Gastroesophageal sphincter (tissue), 4 donors: ENCODE measurements around the gene NRL. TPM values are rescaled to one million over a fixed set of nuclear protein-coding genes. Genes with fewer than 3 reads are reported as not detected.

Experiments used
- ATAC-seq: fragments of 150-250 bp; one replicate; pipeline ENCODE4 v1.9.1; 2016; ENCODE audit warnings: mild to moderate bottlenecking, moderate library complexity
- H3K27ac ChIP-seq, 4 donors: fragments of 200-600 bp; sonication (generic) in 3 of 4; 1 replicate in 3 of 4; 2 replicates in 1 of 4; pipeline ENCODE4 v1.5.1; 2016 to 2019
- H3K27me3 ChIP-seq: fragments of 200-600 bp; sonication (generic); one replicate; pipeline ENCODE4 v1.5.1; 2019
- H3K36me3 ChIP-seq, 2 donors: fragments of 200-600 bp; sonication (generic); one replicate each; pipeline ENCODE4 v1.5.1; 2019; ENCODE audit warnings: control low read depth in 1 of 2
- H3K4me1 ChIP-seq, 3 donors: fragments of 200-600 bp; sonication (generic); 1 replicate in 2 of 3; 2 replicates in 1 of 3; pipeline ENCODE4 v1.5.1; 2016 to 2019; ENCODE audit warnings: control low read depth in 2 of 3
- H3K4me3 ChIP-seq, 2 donors: fragments of 200-600 bp; sonication (generic); one replicate each; pipeline ENCODE4 v1.5.1; 2019; ENCODE audit warnings: mild to moderate bottlenecking in 1 of 2, moderate library complexity in 1 of 2
- H3K9me3 ChIP-seq, 3 donors: fragments of 200-600 bp; sonication (generic); one replicate each; pipeline ENCODE4 v1.5.1; 2017 to 2019; ENCODE audit warnings: control low read depth in 2 of 3
- EP300 ChIP-seq: sonication (generic); formaldehyde crosslinking; IDR thresholded peaks from one replicate; pipeline ENCODE4 v1.6.1; 2017; ENCODE audit warnings: antibody characterized with exemption, mild to moderate bottlenecking
- POLR2A ChIP-seq, 2 donors: fragments of 450-650 bp; IDR thresholded peaks; one replicate each; pipeline ENCODE4 v1.6.1; 2017; ENCODE audit warnings: antibody characterized with exemption in 2 of 2, mild to moderate bottlenecking in 2 of 2, moderate library complexity in 1 of 2
- POLR2AphosphoS5 ChIP-seq: sonication (generic); formaldehyde crosslinking; IDR thresholded peaks from one replicate; pipeline ENCODE4 v1.6.1; 2017; ENCODE audit warnings: antibody characterized with exemption
- WGBS, 2 donors: methylation state at CpG; one replicate each; pipeline ENCODE4 v1.1.5; 2018; ENCODE audit warnings: low coverage in 1 of 2; 5-methylcytosine and 5-hydroxymethylcytosine counted together
- total RNA-seq, 4 donors: library from RNA; depleted of rRNA; stranded (reverse); fragments of >200 nt; gene quantifications; one replicate each; pipeline ENCODE4 v1.1.0, GENCODE V29; 2016
- TF ChIP-seq, protein P1 (sequence below), 4 experiments: fragments of 200-600 bp in 2 of 4; fragments of 450-650 bp in 2 of 4; sonication (generic) in 1 of 4; IDR thresholded peaks; one replicate each; pipeline ENCODE4 v1.5.1; 2017 to 2019; ENCODE audit warnings: antibody characterized with exemption in 4 of 4, mild to moderate bottlenecking in 2 of 4, moderate library complexity in 2 of 4

NRL gene
- total RNA-seq, 4 donors from 2014 or later = 0.81 to 10.4 (median 5.0) TPM; not detected in 1

DNA sequence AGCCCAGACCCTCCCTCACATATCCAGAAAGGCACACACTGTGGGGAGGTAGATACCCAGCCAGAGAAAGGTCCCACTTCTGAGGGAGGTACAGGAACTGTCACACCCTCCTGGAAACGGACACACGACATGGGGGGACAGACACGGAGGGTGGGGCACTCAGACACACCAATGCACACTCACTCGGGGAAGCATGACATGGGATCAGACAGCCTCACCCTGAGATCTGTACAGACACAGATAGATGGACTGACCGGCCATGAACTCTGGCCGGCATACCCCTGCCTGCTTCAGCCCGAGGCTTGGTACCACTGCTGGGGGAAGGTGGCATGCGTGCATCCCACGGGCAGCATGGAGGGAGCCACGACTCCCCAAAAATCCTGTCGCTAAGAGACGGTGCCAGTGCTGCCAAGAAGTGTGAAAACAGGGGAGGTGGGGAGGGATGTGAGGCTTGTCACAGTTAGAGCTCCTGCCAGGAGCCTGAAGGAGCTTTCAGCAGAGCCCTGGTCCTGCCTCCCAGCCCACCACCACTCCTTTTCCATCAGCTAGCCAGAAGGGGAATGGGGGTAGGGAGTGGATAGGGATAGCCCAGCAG, 42.8 kb downstream of the NRL start:
- H3K36me3 ChIP-seq = no peaks in the 10 kb centered on the region
- no peak for ATAC-seq
- peaks cover 0 to 21% (median 0%) of the 10 kb centered on the region in 3 donors for H3K4me1 ChIP-seq
- H3K27me3 ChIP-seq = peaks cover 44% of the 10 kb centered on the region
- WGBS, 2 donors = 48% methylated on average over 7 of the region's 12 CpGs; no CpG with 5 or more reads in 1 of the 2 donors
- H3K4me3 ChIP-seq = no peak overlapping the region
- no peaks in the 10 kb centered on the region for H3K9me3 ChIP-seq
- no peak overlapping the region for H3K27ac ChIP-seq
- TF ChIP-seq, protein P1, sequence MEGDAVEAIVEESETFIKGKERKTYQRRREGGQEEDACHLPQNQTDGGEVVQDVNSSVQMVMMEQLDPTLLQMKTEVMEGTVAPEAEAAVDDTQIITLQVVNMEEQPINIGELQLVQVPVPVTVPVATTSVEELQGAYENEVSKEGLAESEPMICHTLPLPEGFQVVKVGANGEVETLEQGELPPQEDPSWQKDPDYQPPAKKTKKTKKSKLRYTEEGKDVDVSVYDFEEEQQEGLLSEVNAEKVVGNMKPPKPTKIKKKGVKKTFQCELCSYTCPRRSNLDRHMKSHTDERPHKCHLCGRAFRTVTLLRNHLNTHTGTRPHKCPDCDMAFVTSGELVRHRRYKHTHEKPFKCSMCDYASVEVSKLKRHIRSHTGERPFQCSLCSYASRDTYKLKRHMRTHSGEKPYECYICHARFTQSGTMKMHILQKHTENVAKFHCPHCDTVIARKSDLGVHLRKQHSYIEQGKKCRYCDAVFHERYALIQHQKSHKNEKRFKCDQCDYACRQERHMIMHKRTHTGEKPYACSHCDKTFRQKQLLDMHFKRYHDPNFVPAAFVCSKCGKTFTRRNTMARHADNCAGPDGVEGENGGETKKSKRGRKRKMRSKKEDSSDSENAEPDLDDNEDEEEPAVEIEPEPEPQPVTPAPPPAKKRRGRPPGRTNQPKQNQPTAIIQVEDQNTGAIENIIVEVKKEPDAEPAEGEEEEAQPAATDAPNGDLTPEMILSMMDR (IDR thresholded peaks at IDR 0.05) = no peak
- TF ChIP-seq EP300 (no peak), POLR2A (IDR thresholded peaks at IDR 0.05) (no peak), POLR2AphosphoS5 (no peak)

DNA sequence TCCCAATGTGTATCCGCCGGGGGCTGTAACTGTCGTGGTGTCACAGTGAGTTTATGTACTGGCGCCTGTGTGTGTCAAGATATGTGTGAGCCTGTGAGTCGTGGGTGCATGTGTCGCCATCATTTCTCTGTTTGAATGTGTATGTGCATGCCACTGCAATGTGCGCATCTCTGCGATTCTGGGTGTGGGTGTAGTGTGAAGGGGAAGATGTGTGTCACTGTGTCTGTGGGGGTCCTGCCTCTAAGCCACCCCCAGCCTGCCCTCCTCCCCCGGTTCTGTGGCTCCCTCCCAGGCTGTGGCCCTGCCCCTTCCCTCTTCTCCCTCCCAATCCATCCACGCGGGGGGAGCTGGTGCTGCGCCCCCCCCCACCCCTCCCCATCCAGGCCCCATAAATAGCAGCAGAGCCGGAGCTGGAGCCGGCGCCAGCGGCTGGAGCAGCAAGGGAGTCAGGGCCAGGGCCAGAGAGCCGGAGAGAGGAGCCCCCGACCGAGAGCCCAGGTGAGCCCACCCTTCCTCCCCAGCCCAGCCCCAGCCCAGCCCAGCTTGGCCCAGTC, 43.5 kb downstream of the NRL start, which contains the start of gene CPNE6:
Gene CPNE6 (plus strand): TSS at position 419 of the 554 bp plus-strand sequence. CDS start 1,375 bp downstream, outside the sequence.
- Histone ChIP-seq H3K4me3 (no peak within 1 kb of the TSS), H3K27me3 (peaks cover 44% of the 10 kb centered on the region), H3K36me3 (no peaks in the 10 kb centered on the region), H3K27ac (no peak within 1 kb of the TSS), H3K9me3 (no peaks in the 10 kb centered on the region), H3K4me1 (peaks cover 0 to 21% (median 0%) of the 10 kb centered on the region in 3 donors)
- no peak for ATAC-seq
- WGBS, 2 donors = 60% methylated on average over 8 of the region's 19 CpGs; no CpG with 5 or more reads in 1 of the 2 donors
- TF ChIP-seq POLR2A (IDR thresholded peaks at IDR 0.05) = no peak
- TF ChIP-seq, protein P1 (IDR thresholded peaks at IDR 0.05) = no peak
- TF ChIP-seq POLR2AphosphoS5 = no peak
- TF ChIP-seq EP300 = no peak

DNA sequence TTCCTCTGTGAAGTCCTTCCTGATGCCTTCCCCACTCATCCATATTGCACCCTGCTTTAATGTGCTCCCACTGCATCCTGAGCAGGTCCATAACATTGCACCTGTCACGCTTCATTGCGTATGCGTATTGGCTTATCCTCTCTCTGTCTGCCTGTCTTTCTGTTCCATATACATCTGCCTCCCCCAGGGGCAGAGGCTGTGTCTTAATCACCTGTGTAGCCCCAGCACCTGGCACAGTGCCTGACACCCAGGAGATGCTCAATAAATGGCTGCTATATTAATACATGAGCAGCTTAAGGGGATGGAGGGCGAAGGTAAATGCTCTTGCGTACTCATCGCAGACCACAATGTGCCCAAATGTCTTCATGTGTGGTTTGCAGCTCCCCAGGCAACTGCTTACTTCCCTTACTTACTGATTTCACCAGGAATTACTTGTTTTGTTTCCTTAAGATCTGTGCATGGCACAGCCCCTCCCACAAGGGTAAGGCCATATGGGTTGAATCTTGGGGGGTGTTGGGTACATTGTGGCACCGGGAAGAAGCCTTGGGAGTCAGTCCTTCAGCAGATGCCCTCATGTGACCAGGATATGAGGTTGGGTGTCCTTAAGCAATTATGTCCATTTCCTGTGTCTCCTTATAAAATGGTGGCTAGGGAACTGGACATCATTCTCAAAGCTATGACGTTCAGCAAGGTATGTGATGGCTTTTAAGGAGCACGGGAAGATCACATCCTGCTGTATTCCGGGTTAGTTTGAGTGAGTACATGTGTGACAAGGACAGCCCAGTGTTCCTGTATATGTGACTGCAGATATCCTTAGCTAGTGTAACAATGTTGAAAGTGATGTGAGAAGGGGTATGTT, 44.2 kb downstream of the NRL start:
- H3K4me3 ChIP-seq = no peak overlapping the region
- no peaks in the 10 kb centered on the region for H3K36me3 ChIP-seq
- H3K27ac ChIP-seq = no peak overlapping the region
- 80% methylated on average over 10 of the region's 10 CpGs; no CpG with 5 or more reads in 1 of the 2 donors for WGBS, 2 donors
- H3K27me3 ChIP-seq = peaks cover 38% of the 10 kb centered on the region
- ATAC-seq = no peak
- no peaks in the 10 kb centered on the region for H3K9me3 ChIP-seq
- peaks cover 0 to 21% (median 0%) of the 10 kb centered on the region in 3 donors for H3K4me1 ChIP-seq
- TF ChIP-seq, protein P1 (IDR thresholded peaks at IDR 0.05) = no peak
- no peak for TF ChIP-seq POLR2AphosphoS5

DNA sequence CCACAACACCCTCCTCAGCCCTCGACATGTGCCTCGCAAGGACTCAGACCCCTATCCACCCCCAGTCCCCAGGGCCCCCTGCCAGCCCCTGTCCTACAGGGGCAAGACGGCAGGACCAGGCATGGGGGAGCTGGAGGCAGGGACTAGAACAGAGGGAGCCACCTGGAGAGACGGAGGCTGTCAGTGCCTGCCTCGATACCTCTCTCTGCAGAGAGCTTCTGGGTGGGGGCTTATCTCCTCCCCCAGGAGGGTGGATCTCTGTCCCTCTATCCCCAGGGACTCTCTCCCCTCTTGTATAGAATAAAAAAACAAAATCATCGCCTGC, 45.4 kb downstream of the NRL start:
- peaks cover 0 to 21% (median 0%) of the 10 kb centered on the region in 3 donors for H3K4me1 ChIP-seq

More for the DNA sequence above, 45.4 kb downstream of the NRL start:
- no peak overlapping the region for H3K27ac ChIP-seq
- no peak for ATAC-seq
- H3K9me3 ChIP-seq = no peaks in the 10 kb centered on the region
- peaks cover 32% of the 10 kb centered on the region for H3K27me3 ChIP-seq
- no peak overlapping the region for H3K4me3 ChIP-seq
- 63 to 100% methylated on average over 2 of the region's 6 CpGs for WGBS, 2 donors
- TF ChIP-seq POLR2AphosphoS5 (no peak), EP300 (no peak), POLR2A (IDR thresholded peaks at IDR 0.05) (no peak)
- TF ChIP-seq, protein P1 (IDR thresholded peaks at IDR 0.05) = no peak
- H3K36me3 ChIP-seq = no peaks in the 10 kb centered on the region
